WERI-Rb-1 (cell line): ENCODE results near the gene CBX3.

Experiments
- DNase-seq: peaks from one replicate; pipeline ENCODE4 v3.0.0-alpha.2; 2020
- H3K27ac ChIP-seq: fragments of 250-450 bp; sonication (Bioruptor Pico); 2 replicates; pipeline ENCODE4 v1.5.1; 2020; ENCODE audit warnings: mild to moderate bottlenecking, moderate library complexity
- H3K27me3 ChIP-seq: fragments of 250-450 bp; sonication (Bioruptor Pico); 2 replicates; pipeline ENCODE4 v1.5.1; 2021; ENCODE audit warnings: mild to moderate bottlenecking, low read depth, moderate library complexity; ENCODE audit not compliant: insufficient read depth, severe bottlenecking
- H3K36me3 ChIP-seq: fragments of 250-450 bp; sonication (Bioruptor Pico); 2 replicates; pipeline ENCODE4 v1.5.1; 2020; ENCODE audit warnings: mild to moderate bottlenecking, moderate library complexity
- H3K4me3 ChIP-seq: 2 replicates; pipeline ENCODE4 v1.5.1; 2011; ENCODE audit warnings: low read depth, mild to moderate bottlenecking, control low read depth, low read length
- H3K9me3 ChIP-seq: fragments of 250-450 bp; sonication (Bioruptor Pico); 2 replicates; pipeline ENCODE4 v1.5.1; 2021; ENCODE audit warnings: mild to moderate bottlenecking, moderate library complexity; ENCODE audit not compliant: severe bottlenecking
- TF ChIP-seq, protein P1 (sequence below): IDR thresholded peaks from 2 replicates; pipeline ENCODE4 v1.5.1; 2011; ENCODE audit warnings: low read depth, mild to moderate bottlenecking, control low read depth, inconsistent platforms, low read length

Gene CBX3

DNA sequence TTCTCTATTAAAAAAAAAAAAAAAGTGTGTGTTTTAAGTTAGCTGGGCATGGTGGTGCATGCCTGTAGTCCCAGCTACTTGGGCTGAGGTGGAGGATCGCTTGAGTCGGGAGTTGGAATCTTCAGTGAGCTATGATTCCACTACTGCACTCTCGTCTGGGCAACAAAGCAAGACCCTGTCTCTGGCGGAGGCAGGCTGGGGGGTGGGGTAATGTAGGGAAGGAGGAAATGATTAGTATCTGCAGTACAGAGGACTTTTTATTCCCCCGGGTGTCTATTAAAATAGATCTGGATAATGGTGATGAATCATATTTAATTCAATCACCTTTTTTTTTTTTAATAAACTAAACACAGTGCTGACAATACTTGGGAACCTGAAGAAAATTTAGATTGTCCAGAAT lies 6.5 kb downstream of the CBX3 start:
- no peak overlapping the region for H3K27ac ChIP-seq
- no peaks in the 10 kb centered on the region for H3K27me3 ChIP-seq
- TF ChIP-seq, protein P1, sequence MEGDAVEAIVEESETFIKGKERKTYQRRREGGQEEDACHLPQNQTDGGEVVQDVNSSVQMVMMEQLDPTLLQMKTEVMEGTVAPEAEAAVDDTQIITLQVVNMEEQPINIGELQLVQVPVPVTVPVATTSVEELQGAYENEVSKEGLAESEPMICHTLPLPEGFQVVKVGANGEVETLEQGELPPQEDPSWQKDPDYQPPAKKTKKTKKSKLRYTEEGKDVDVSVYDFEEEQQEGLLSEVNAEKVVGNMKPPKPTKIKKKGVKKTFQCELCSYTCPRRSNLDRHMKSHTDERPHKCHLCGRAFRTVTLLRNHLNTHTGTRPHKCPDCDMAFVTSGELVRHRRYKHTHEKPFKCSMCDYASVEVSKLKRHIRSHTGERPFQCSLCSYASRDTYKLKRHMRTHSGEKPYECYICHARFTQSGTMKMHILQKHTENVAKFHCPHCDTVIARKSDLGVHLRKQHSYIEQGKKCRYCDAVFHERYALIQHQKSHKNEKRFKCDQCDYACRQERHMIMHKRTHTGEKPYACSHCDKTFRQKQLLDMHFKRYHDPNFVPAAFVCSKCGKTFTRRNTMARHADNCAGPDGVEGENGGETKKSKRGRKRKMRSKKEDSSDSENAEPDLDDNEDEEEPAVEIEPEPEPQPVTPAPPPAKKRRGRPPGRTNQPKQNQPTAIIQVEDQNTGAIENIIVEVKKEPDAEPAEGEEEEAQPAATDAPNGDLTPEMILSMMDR, result no peak
- peaks cover 92% of the 10 kb centered on the region for H3K36me3 ChIP-seq
- no peak overlapping the region for H3K4me3 ChIP-seq
- no peaks in the 10 kb centered on the region for H3K9me3 ChIP-seq
- DNase-seq, result no peak

DNA sequence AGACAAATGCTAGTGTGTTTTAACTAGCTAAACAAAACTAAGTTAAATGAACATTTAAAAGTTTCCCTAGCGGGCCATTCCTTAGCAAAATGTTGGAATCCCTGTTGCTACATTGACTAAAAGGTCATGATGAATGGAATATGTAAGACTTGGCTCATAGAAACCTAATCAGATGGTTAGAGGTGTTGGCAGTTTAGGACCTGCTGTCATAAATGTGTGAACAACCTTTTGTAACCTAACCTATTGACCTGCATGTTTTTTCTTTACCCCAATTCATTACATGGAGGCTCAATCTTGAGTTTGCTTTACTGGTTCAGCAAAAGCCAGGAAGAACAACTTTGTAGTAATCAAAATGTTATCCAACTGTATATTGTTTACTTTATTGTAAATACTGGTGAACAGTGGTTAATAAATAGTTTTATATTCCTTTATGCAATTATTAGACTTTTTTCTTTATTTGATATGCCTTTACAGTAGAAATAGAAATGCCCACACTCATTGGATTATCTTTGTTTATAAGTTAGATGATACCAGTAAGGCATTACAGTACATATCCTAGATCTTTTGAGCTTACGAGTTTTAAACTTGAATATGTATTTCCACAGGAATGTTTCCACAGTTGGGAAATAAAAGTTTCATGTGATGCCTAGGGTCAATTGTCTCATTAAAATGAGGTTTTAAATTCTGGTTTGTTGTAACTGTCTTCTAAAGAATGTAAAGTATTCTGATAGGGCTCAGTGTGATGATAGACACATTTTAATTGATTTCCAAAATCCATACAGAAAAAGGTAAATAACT lies 11.6 kb downstream of the CBX3 start:
- Histone ChIP-seq H3K36me3 (peaks cover 43% of the 10 kb centered on the region), H3K27me3 (no peaks in the 10 kb centered on the region), H3K9me3 (no peaks in the 10 kb centered on the region), H3K27ac (no peak overlapping the region), H3K4me3 (no peak overlapping the region)
- TF ChIP-seq, protein P1, result no peak
- DNase-seq, result no peak

DNA sequence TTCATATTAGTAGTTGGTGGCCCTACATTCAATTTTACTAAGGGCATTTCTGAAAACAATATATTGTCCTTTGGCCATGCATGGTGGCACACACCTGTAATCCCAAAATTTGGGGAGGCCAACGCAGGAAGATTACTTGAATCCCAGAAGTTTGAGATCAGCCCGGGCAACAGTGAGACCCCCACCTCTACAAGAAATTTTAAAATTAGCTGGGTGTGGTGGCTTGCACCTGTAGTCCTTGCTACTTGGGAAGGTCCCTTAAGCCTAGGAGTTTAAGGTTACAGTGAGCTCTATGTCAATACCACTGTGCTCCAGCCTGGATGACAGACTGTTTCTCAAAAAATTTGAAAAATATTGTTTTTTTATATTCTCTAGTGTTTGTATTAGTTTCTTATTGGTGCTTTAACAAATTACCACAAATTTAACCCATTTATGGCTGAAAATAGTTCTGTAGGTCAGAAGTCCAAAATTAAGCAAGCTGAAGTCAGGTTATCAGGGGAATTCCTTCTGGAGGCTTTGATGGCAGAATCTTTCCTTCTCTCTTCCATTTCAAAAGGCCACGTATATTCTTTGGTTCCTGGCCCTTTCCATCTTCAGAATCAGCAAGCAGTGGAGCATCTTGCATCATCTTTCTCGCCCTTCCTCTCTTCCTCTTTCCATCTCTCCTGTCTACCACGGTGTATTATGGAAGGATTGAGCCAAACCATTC lies 12.4 kb downstream of the CBX3 start:
- no peak for DNase-seq
- H3K9me3 ChIP-seq, result no peaks in the 10 kb centered on the region
- TF ChIP-seq, protein P1, result no peak
- peaks cover 35% of the 10 kb centered on the region for H3K36me3 ChIP-seq
- no peaks in the 10 kb centered on the region for H3K27me3 ChIP-seq
- no peak overlapping the region for H3K27ac ChIP-seq
- H3K4me3 ChIP-seq, result no peak overlapping the region

DNA sequence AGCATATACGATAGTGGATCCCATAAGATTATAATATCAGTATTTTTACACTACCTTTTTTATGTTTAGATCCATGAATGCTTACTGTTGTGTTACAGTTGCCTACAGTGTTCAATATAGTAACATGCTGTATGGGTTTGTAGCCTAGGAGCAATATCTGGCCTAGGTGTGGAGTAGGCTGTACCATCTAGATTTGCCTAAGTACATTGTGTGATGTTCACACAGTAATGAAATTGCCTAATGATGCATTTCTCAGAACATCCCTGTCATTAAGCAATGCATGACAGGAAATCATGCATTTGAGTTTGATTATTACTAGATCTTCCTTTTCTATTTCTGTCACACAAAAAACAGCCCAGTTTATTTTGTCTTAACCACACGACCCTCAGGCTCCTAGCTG lies 14.5 kb downstream of the CBX3 start:
- TF ChIP-seq, protein P1, result no peak
- Histone ChIP-seq H3K4me3 (no peak overlapping the region), H3K36me3 (peaks cover 14% of the 10 kb centered on the region), H3K27me3 (no peaks in the 10 kb centered on the region), H3K27ac (no peak overlapping the region), H3K9me3 (no peaks in the 10 kb centered on the region)
- no peak for DNase-seq

DNA sequence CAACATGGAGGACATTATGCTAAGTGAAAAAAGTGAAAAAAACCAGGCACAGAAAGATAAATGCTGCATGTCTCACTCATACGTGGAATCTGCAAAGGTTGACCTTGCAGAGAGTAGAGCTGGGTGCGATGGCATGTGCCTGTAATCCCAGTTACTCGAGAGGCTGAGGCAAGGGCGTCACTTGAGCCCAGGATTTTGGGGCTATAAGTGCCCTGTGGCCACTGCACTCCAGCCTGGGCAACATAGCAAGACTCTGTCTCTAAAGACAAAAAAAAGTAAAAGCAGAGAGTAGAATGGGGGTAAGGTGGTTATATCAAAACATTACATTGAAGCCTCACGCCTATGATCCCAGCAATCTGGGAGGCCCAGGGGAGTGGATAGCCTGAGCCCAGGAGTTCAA lies 22.8 kb downstream of the CBX3 start:
- no peak for DNase-seq
- Histone ChIP-seq H3K9me3 (no peaks in the 10 kb centered on the region), H3K27ac (no peak overlapping the region), H3K36me3 (no peaks in the 10 kb centered on the region), H3K27me3 (no peaks in the 10 kb centered on the region), H3K4me3 (no peak overlapping the region)
- TF ChIP-seq, protein P1, result no peak

DNA sequence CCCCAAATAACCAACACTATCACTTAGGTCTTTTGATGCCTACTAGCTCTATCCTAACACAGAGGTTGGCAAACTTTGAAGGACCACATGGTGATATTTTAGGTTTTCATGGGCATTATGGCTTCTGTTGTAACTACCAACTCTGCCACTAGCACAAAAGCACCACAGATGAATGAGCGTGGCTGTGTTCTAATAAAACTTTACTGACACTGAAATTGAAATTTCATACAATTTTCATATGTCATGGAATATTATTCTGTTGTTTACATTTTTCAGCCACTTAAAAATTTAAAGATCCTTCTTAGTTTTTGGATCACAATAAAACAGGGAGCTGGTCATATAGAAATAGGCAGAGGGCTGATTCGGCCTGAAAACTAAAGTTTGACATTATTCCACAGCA lies 26.4 kb downstream of the CBX3 start:
- no peak overlapping the region for H3K27ac ChIP-seq
- H3K4me3 ChIP-seq, result no peak overlapping the region
- H3K27me3 ChIP-seq, result no peaks in the 10 kb centered on the region
- DNase-seq, result no peak
- H3K9me3 ChIP-seq, result no peaks in the 10 kb centered on the region
- TF ChIP-seq, protein P1, result no peak
- H3K36me3 ChIP-seq, result no peaks in the 10 kb centered on the region
